HuH-7.5 (cell line): ENCODE results near the gene CDKAL1.
"Not testable (repeated sequence)": the region's sequence is repeated elsewhere in the genome, so short reads cannot be mapped to it uniquely, and the experiment has no call there.

Experiments
- DNase-seq: peaks from one replicate; pipeline ENCODE4 v3.0.0; 2011; ENCODE audit warnings: low spot score

CDKAL1 gene

GRCh38 chr6:20801595-20801994, 267.3 kb downstream of the CDKAL1 start:
- no peak for DNase-seq

- DNase-seq = no peak
Observed at GRCh38 chr6:20802596-20802995, 268.3 kb downstream of the CDKAL1 start.

DNA sequence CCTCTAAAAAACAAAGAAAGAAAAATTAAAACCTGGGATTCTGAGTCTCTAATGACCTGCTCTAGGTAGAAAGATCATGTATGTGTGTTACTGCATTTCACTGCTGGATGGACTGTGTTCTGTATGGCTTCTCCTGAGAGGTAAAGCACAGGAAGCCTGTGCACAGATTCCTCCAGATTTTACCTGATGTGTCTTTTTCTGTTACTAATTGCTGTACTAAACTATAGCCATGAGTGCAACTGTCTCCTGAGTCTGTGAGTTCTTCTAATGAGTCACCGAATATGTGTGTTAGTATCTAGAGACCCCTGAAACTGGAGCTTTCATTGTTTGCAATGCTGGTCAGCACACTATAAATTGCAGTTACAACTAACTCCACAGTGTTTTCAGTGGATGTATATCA, 270.8 kb downstream of the CDKAL1 start:
- DNase-seq = no peak

DNA sequence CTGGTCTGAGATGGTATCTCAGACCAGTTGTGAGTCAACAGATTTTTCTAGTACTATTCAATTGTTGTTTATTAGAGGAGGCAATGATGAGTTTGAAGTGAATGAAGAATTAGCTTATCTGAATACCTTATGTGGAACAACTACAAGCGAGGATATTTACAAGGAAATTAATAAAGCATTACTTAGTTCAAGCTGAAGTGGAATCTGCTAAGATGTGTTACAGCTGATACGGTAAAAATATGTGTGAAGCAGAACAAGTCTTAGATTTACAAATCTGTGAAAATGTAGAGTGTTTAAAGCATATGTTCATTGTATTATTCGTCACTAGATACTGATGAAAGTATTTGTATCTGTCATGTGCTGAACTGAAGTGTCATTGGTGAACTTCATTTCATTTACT, 272.4 kb downstream of the CDKAL1 start:
- no peak for DNase-seq

- DNase-seq = no peak
Observed at GRCh38 chr6:20808439-20808838, 274.2 kb downstream of the CDKAL1 start.

- no peak for DNase-seq
Observed at GRCh38 chr6:20808924-20809323, 274.7 kb downstream of the CDKAL1 start.

DNA sequence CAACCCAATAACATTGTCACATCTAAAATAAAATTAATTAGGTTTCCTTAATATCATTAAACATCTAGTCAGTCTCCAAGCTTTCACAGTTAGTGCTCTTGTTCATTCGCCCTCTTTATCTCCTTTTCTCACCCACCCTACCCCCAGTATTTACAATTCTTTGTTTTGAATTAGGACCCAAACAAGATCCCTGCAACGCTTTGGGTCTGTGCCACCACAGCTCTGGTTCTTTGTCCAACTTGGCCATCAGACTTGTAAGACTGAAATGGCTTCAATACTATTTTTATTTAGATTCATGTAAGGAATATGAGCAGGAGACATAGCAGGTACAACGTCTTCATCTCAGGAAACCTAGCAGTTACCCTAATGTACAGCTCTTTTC, 276.5 kb downstream of the CDKAL1 start:
- DNase-seq = no peak

- no peak for DNase-seq
Observed at GRCh38 chr6:20811109-20811761, 277.0 kb downstream of the CDKAL1 start.

DNA sequence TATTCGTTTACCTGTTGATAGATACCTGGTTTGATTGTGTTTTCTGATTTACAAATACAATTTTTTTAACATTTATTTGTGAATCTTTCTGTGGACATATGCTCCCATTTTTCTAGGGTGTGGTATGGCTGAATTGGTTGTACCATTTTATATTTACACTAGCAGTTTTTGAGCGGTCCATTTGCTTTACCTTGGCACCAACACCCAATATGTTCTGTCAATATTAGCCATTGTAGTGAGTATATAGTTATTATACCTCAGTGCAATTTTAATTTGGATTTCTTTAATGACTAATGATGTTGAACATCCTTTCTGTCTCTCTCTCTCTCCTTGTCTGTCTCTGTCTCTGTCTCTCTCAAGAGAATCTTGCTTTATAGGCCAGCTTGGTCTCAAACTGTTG, 278.5 kb downstream of the CDKAL1 start:
- DNase-seq = no peak

DNA sequence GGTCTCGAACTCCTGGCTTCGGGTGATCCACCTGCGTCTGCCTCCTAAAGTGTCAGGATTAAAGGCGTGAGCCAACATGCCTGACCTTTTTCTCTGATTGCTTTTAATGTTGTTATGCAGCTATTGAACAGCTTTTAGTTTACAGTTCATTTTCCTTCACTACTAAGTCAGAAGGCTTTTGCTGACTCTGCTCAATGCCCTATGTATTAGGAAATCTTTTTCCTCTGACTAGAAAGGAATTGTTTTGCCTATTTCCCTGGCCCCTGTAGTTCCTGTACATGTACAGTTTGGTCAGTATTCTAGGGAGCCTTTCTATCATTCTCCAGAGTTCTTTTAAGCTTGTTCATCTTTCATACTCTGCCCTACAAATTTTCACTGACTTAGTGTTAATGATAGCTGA, 280.2 kb downstream of the CDKAL1 start:
- no peak for DNase-seq

DNA sequence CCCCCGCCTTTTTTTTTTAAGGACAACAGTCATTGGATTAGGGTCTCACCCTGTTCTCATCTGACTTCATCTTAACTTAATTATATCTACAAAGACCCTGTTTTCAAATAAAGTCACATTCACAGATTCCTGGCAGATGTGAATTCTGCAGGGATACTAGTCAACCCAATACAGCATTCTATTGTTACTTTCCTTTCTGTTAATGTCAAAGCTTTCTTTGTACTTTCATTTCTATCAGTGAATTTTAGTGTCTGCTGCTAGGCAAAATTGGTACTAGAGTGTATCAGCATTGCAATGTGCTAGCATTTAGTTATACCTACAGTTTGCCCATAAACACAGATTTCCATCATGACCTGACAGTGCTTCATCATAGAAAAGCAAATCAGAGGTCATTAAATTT, 281.9 kb downstream of the CDKAL1 start:
- no peak for DNase-seq

- no peak for DNase-seq
Observed at GRCh38 chr6:20817806-20818320, 283.6 kb downstream of the CDKAL1 start.

GRCh38 chr6:20819774-20820400, 285.6 kb downstream of the CDKAL1 start:
- DNase-seq = no peak

GRCh38 chr6:20826378-20826777, 292.1 kb downstream of the CDKAL1 start:
- no peak for DNase-seq

DNA sequence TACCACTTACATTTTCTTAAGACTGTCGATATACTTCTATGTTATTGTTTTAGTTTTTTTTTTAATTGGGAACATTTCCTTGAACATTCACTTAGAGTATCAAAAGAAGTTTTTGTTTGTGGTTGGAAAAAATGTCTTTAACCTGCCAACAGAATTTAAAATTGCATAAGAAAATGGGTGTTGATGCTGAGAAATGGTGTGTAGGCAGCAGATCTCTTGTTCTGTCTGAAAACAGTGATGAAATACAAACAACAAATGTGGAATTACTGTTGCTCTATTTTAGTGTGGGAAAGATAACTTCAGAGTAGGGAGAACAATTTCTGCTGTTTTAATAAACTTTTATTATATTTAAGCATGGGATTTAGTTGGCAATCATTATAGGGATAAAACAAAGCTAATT, 293.5 kb downstream of the CDKAL1 start:
- DNase-seq = no peak

DNA sequence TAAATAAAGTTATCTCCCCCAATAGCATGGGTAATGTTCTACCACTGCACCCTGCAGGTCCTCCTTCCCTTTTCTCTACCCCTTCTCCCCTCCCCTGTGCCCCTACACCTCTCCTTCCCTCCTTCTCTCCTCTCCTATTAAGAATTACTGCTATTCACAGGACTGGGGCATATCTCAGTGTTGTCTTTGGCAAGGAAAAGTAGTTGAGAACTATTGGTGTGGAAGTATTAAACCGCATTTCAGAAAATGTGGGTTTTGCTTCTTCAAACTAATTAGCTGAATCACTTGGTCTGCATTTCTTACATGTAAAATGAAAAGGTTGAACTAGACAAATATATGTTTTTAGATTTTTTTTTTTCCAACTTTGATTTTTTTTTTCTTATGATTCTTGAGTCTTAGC, 296.3 kb downstream of the CDKAL1 start:
- DNase-seq = no peak

GRCh38 chr6:20831251-20831650, 297.0 kb downstream of the CDKAL1 start:
- not testable (repeated sequence) for DNase-seq

DNA sequence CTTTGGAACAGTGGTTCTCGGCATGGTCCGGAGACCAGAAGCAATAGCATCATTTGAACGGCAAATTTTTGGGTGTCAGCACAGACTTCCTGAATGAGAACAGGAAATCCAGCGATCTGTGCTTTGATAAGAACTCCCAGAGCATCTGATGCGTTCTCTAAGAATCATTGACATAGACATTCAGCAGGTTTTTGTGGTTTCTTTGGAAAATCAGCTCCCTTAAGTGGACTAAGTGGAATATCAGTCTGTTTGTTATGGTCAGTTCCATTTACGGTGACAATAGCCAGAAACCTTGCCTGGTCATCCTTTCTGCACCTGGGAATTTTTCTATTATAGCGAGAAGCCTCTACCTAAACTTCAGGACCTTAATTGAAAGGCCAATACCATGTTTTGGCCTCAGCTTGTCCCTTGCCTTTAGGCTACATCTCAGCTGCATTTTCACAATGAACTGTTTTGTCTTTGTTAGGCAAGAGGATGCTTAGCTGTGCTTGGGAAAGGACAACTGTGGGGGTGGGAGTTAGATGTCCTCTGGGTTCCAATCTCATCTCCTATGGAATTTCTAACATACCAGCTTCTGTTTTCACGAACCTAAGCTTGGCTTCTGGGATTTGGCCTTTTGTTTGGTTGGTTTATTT, 299.7 kb downstream of the CDKAL1 start:
- DNase-seq = no peak

DNA sequence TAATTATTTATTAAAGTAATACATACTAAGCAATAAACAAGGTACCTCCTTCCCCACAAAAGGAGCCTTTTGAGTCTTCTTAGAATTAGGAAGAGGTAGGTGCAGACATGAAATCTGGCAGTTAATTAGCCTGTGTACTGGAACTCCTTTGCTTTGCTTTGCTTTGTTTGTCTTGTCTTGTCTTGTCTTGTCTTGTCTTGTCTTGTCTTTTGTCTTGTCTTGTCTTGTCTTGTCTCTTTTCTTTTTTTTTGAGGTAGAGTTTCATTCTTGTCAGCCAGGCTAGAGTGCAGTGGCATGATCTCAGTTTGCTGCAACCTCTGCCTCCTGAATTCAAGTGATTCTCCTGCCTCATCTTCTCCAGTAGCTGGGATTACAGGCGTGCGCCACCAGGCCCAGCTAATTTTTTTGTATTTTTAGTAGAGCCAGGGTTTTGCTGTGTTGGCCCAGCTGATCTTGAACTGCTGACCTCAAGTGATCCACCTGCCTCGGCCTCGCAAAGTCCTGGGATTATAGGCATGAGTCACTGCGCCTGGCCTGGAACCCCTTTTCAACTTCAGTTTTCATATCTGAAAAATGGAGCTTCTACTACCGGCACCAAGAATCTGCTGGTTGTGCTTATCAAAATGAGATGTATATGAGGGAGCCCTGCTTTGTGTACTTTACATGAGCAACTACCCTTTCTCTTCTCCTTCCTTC, 301.2 kb downstream of the CDKAL1 start:
- DNase-seq = no peak

- no peak for DNase-seq
Observed at GRCh38 chr6:20837189-20837588, 302.9 kb downstream of the CDKAL1 start.

- DNase-seq = no peak
Observed at GRCh38 chr6:20838113-20838512, 303.9 kb downstream of the CDKAL1 start.

DNA sequence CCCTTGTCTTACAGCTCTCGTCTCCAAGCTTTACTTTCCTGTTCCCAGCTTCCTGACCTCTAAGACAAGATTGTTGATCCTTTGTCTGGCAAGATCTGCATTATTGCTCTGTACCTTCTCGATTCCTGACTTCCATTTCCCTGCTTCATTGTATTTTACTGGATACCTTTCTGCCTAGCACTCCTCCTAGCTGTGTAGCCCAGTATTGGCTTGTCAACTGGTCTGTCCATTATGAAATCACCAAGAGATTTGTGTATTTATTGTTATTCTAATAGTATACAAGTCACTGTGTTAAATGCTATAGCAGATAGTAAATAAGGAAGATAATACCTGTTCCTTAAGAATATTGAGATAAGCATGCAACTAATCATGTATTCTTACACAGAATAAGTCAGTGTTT, 305.4 kb downstream of the CDKAL1 start:
- no peak for DNase-seq

- no peak for DNase-seq
Observed at GRCh38 chr6:20840675-20841074, 306.4 kb downstream of the CDKAL1 start.
